Activated CD4-positive, alpha-beta T cell treated with anti-CD3 and anti-CD28 coated beads for 48 hours (primary cell): ENCODE results near the gene KAT14.
A peak's percentile ranks its signal among the peaks of the same experiment; 100 is the strongest.
"Not testable (repeated sequence)": the region's sequence is repeated elsewhere in the genome, so short reads cannot be mapped to it uniquely, and the experiment has no call there.

Source experiments
- DNase-seq: peaks from one replicate; pipeline ENCODE4 v3.0.0-alpha.2; 2020

KAT14 gene, protein sequence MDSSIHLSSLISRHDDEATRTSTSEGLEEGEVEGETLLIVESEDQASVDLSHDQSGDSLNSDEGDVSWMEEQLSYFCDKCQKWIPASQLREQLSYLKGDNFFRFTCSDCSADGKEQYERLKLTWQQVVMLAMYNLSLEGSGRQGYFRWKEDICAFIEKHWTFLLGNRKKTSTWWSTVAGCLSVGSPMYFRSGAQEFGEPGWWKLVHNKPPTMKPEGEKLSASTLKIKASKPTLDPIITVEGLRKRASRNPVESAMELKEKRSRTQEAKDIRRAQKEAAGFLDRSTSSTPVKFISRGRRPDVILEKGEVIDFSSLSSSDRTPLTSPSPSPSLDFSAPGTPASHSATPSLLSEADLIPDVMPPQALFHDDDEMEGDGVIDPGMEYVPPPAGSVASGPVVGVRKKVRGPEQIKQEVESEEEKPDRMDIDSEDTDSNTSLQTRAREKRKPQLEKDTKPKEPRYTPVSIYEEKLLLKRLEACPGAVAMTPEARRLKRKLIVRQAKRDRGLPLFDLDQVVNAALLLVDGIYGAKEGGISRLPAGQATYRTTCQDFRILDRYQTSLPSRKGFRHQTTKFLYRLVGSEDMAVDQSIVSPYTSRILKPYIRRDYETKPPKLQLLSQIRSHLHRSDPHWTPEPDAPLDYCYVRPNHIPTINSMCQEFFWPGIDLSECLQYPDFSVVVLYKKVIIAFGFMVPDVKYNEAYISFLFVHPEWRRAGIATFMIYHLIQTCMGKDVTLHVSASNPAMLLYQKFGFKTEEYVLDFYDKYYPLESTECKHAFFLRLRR

GRCh38 chr20:18137412-18138265 lies at the start of gene KAT14, which contains the start of gene PET117:
Gene KAT14, plus strand, starts transcription at chr20:18137863. Its CDS starts 4,798 bp downstream, at chr20:18142661.
Gene PET117, plus strand, starts transcription at chr20:18137863. Its CDS starts 93 bp downstream, at chr20:18137956.
- peak; percentile 93 for DNase-seq

DNA sequence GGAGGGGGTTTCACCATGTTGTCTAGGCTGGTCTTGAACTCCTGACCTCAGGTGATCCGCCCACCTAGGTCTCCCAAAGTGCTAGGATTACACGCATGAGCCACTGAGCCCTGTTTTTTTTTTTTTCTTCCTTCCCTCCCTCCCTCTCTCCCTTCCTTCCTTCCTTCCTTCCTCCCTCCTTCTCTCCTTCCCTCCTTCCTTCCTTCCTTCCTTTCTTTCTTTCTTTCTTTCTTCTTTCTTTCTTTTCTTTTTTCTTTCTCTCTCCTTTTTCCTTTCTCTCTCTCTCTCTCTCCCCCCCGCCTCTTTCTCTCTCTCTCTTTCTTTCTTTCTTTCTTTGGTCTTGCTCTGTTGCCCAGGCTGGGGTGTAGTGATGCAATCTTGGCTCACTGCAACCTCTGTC lies 49.4 kb upstream of the KAT14 start:
- not testable (repeated sequence) for DNase-seq

DNA sequence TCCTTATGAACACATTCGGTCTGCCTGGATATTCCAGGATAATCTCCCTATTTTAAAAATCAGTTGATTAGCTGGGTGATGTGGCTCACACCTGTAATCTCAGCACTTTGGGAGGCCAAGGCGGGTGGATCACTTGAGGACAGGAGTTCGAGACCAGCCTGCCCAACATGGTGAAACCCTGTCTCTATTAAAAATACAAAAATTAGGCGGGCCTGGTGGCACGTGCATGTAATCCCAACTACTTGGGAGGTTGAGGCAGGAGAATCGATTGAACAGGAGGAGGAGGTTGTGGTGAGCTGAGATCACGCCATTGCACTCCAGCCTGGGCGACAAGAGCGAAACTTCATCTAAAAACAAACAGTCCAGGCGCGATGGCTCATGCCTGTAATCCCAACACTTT lies 48.8 kb upstream of the KAT14 start:
- not testable (repeated sequence) for DNase-seq

- DNase-seq, result no peak
Measured at GRCh38 chr20:18090044-18090443, 47.6 kb upstream of the KAT14 start.

DNA sequence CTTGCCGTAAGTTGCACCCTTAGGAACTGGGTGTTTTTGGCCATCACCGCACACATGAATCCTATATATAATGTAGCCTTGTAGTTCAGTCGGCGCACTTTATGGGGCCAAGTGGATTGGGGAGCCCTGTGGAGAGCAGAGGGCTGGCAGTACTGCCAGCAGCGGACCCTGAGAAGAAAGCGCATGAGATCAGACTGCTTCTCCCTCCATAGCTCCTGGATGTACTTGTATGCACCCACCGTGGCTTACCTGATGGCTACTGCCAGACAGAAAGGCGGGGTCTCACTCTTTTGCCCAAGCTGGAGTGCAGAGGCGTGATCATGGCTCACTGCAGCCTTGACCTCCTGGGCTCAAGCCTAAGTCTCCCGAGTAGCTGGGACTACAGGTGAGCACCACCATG lies 47.2 kb upstream of the KAT14 start:
- DNase-seq, result no peak

- no peak for DNase-seq
Measured at GRCh38 chr20:18091623-18092022, 46.0 kb upstream of the KAT14 start.

DNA sequence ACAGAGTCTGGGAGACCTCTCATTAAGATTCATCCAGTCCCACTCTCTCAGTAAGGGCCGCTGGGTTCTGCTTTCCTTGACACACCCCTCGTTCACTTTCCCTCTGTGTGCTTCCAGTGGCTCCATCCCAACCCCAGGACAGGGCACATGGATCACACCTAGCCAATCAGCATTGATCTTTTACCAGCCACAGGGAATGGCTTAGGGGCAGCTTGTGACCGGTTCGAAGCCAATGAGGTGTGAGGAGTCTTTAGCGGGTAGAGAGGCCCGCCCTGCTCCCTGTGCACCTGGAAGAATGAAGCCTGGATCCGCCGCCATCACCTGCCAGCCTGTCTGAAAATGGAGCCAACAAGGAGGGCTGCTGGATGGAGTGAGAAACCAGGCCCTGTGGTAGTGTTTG lies 44.8 kb upstream of the KAT14 start:
- no peak for DNase-seq

DNA sequence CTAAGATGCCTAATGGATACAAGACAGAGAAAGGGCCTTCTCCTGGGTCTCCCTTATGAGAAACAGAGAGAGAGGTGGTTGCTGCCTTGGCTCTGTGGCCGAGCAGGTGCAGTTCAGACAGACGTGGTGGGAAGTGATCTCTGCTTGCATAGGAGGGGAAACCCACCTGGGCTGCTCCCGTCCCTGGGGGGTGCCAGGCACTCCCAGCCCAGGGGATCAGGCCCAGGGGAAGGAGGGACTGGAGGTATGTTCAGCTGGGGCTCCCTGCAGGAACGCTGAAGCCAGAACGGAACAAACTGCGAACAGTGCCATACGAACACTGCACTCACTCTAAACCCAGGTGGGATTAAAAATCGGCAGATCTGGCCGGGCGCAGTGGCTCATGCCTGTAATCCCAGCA lies 44.3 kb upstream of the KAT14 start:
- no peak for DNase-seq

DNA sequence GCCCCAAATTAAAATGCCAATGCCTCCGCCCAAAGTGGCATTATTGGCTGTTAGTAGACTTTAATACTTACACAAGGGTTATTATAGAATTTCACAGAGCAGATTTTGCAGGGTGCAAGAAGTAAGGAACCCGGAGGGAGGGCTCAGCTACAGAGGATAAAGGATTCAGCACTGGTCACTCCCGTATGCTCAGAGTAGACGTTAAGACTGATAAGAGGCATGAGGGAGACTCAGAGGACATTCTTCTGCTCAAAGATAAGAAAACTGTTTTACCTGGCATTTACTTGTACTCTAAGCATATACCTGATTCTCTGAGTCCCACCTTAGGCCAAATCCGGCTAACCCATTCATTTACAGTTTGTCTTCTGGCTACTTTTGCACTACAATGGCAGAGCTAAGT lies 43.5 kb upstream of the KAT14 start:
- no peak for DNase-seq

DNA sequence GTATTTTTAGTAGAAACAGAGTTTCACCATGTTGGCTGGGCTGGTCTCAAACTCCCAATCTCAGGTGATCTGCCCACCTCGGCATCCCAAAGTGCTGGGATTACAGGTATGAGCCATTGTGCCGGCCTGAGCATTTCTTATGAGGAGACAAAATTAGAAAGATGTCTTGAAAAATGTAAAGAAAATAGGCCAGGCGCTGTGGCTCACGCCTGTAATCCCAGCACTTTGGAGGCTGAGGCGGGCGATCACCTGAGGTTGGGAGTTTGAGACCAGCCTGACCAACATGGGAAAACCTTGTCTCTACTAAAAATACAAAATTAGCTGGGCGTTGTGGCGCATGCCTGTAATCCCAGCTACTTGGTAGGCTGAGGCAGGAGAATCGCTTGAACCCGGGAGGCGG lies 37.1 kb upstream of the KAT14 start:
- not testable (repeated sequence) for DNase-seq

DNA sequence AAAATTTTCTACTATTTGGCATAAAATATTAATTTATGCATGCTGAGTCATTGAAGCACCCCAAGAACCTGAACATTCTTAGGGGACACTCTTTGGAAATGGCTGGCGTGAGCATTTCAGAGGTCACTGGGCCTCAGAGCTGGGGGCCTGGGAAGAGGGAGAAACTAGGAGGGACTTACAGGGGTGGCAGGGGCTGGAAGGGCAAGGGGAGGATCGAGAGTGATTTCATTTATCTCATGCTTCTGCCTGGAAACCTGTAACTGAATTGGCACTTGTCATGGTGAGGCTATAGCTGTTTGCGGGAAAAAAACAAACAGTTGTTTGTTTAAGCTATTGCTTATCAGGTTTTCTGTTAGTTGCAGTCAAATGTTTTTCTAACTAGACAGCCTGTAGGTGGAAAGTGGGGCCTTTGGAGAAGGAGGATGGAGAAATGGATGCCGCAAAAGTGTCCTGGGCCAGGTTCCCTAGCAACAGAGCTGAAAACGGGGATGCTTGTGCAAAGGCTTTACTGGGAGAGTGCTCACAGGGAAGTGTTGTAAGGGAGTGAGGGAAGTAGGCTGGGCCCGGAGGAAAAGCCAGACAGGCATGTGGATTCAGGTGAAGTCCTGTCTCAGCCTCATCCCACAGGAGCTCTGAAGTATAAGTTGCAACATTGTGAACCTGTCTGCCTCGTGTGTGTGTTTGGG lies 36.4 kb upstream of the KAT14 start:
- DNase-seq, result no peak

GRCh38 chr20:18103497-18103896 lies 34.2 kb upstream of the KAT14 start:
- no peak for DNase-seq

DNA sequence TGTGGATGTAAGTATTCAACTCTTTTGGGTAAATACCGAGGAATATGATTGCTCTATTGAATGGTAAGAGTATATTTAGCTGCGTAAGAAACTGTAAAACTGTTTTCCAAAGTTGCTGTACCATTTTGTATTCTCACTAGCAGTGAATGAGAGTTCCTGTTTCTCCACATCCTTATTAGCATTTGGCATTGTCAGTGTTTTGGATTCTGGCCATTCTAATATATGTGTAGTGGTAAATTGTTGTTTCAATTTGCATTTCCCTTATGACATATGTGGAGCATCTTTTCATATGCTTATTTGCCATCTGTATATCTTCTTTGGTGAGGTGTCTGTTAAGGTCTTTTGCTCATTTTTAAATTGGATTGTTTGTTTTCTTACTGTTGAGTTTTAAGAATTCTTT lies 29.3 kb upstream of the KAT14 start:
- DNase-seq, result no peak

DNA sequence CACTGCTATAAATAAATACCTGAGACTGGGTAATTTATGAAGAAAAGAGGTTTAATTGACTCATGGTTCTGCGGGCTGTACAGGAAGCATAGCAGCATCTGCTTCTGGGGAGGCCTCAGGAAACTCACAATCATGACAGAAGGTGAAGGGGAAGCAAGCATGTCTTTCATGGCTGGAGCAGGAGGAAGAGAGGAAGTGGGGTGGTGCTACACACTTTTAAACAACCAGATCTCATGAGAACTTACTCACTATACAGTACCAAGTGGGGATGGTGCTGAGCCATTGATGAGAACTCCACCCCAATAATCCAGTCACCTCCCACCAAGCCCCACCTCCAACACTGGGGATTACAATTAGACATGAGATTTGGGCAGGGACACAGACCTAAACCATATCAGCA lies 9.1 kb upstream of the KAT14 start:
- peak; percentile 5 for DNase-seq

GRCh38 chr20:18132663-18133062 lies 5.0 kb upstream of the KAT14 start:
- DNase-seq, result no peak

DNA sequence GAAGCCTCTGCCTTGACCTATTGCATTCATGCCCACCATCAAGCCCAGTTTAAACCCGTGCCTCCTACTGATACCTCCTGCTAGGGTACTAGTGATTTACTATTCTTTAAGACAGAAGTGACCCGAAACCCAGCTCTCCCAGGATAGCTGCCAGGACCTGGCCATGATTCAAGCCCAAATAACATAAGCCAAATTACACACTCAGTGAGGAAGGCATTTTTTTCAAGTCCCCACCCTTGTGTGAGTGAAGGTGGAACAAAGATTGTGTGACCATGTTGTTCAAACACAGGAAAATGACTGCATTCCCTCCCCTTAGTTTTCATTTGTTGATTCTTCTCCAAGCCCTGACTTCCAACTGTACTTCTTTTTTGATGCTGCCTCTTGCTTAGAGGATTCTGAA lies 3.7 kb upstream of the KAT14 start:
- no peak for DNase-seq

DNA sequence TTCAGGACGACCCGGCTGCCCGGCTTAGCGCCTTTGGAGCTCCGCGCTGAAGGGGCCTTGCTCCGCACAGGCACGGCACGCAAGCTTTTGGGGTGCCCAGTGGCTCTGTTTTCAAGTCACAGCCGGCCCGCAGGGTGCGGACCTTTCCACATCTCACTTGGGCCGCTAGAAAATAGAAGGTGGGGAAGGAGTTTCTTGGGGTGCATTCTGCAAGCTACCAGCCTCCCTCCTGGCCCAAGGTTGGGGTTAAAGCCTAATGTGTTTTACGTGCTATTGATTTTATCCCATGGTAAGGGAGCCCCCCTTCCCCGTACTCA lies 561 bp downstream of the KAT14 start:
- DNase-seq, result no peak

DNA sequence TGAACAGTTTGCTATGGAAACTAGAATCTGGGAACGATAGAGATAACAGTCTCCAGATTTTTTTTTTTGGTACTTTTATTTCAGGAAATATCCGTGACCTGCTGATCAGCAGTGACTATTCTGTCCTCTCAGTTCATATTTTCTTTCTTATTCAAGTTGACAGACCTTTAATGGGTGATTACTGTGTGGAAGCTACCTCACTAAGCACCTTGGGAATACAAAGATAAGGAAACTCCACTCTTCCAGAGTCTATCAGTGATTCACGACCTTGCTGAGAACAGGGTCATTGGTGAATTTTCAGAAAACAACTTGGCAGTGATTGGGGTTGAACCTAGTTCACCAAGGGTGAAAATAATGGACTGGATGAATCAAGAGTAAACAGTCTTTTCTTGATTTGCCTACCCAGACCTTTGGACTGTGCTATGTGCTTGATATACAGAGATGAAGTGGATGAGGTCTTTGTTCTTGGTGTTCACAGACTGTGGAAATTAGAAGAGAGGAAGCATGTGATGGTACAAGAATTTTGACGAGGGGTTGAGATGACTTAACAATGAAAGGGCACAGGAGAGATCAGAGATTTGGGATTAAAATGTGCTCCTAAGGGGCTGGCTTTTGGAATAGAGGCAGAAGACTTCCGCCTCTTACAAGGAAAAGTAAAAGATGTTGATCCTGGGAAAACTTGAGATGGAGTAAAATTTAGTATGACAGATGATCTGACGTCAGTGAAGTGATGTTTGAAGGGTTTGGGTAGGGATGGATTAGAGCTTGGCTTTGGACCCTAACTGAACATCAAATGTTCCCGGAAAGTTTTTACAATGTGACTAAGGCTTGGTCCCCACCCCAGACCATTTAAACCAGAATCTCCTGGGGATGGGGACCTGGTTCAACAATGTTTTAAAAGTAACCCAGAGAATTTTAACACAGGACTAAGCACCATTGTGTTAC lies 1.2 kb downstream of the KAT14 start:
- no peak for DNase-seq

GRCh38 chr20:18139832-18140231 lies 2.2 kb downstream of the KAT14 start:
- DNase-seq, result no peak

GRCh38 chr20:18144541-18145099 lies 7.0 kb downstream of the KAT14 start:
- no peak for DNase-seq

DNA sequence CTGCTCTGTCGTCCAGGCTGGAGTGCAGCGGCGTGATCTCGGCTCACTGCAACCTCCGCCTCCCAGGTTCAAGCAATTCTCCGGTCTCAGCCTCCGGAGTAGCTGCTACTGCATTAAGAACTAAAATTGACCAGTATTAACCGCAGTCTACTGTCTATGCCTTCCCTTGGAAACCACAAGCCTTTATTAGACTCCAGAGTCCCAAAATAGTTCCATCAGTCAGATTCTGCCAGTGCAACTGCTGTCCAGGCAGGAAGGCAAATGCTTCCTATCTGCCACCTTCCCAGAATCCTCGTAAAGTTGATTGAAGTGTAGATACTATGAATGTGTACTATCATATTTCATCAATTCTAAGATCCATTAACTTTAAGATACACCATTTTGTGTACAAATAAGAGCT lies 16.7 kb downstream of the KAT14 start:
- DNase-seq, result no peak
